HepG2 (cell line): Measurements from ENCODE around the gene GRID1. TPM values are rescaled to one million over a fixed set of nuclear protein-coding genes. Genes with fewer than 3 reads are reported as not detected.

Source experiments
- ATAC-seq: fragments of 200-7000 bp; cut with Tn5 transposase; 3 replicates; pipeline ENCODE4 v1.9.1; 2020; ENCODE audit warnings: mild to moderate bottlenecking, moderate library complexity
- BruUV-seq: library from RNA; stranded (reverse); fragments of 400-500 nt; replicated peaks from 2 replicates; lab custom pipeline; 2021; lab: Mats Ljungman, UMichigan
- CTCF ChIA-PET: fragments of 300-600 bp; formaldehyde crosslinking; extraction: SDS; loops from one replicate; lab custom pipeline; 2021; ENCODE audit warnings: low total read pairs, inconsistent platforms, low intra/inter-chr PET ratio; lab: Yijun Ruan, JAX
- POLR2A ChIA-PET: fragments of 350-600 bp; sonication (Branson Sonifier 250); formaldehyde crosslinking; loops from one replicate; lab custom pipeline; 2020; ENCODE audit warnings: antibody characterized with exemption, inconsistent platforms; lab: Yijun Ruan, JAX
- DNase-seq: peaks from one replicate; pipeline ENCODE4 v3.0.0-alpha.2; 2015; ENCODE audit warnings: low spot score
- FAIRE-seq: peaks from 3 replicates; lab custom pipeline; 2011; peaks lifted over from hg19 to GRCh38; lab: Jason Lieb, UNC
- H2AFZ ChIP-seq: one replicate; pipeline ENCODE4 v1.6.1; 2011; ENCODE audit warnings: low read length, inconsistent platforms
- H3K27ac ChIP-seq: fragments of 300-600 bp; 3 replicates; pipeline ENCODE4 v1.8.0; 2011; ENCODE audit warnings: mixed run types, mild to moderate bottlenecking, mixed read lengths, low read length, inconsistent platforms; ENCODE audit not compliant: insufficient read depth; ENCODE audit errors: extremely low read length
- H3K27me3 ChIP-seq, 2 experiments: fragments of 200-600 bp in 1 of 2; 2 replicates in 1 of 2; 3 replicates in 1 of 2; pipeline versions ENCODE4 v1.6.0 to v1.8.0; 2011; ENCODE audit warnings: low read length in 2 of 2, mild to moderate bottlenecking in 2 of 2, moderate library complexity in 2 of 2, inconsistent platforms in 1 of 2; ENCODE audit not compliant: insufficient read depth in 2 of 2, control insufficient read depth in 1 of 2
- H3K36me3 ChIP-seq, 2 experiments: fragments of 200-600 bp in 1 of 2; replicated peaks in 1 of 2; 2 replicates in 1 of 2; 3 replicates in 1 of 2; pipeline versions ENCODE4 v1.5.1 to v1.8.0; 2011; ENCODE audit warnings: low read length in 2 of 2, inconsistent platforms in 1 of 2; ENCODE audit not compliant: insufficient read depth in 2 of 2, control insufficient read depth in 1 of 2
- H3K4me1 ChIP-seq: 2 replicates; pipeline ENCODE4 v1.5.1; 2012; ENCODE audit warnings: low read length, inconsistent platforms; ENCODE audit not compliant: insufficient read depth
- H3K4me2 ChIP-seq: 2 replicates; pipeline ENCODE4 v1.6.0; 2011; ENCODE audit warnings: low read depth, low read length, inconsistent platforms
- H3K4me3 ChIP-seq, 3 experiments: fragments of 200-600 bp in 1 of 3; sonication (generic), shearing (Covaris generic) in 1 of 3; replicated peaks in 1 of 3; 2 replicates each; pipeline ENCODE4 v1.5.1; 2011 to 2016; ENCODE audit warnings: low read length in 3 of 3, inconsistent platforms in 2 of 3, low read depth in 2 of 3, mild to moderate bottlenecking in 2 of 3, control low read depth in 1 of 3, mixed read lengths in 1 of 3; ENCODE audit not compliant: insufficient read depth in 1 of 3
- H3K79me2 ChIP-seq: one replicate; pipeline ENCODE4 v1.6.1; 2011; ENCODE audit warnings: low read length, inconsistent platforms; ENCODE audit not compliant: insufficient read depth
- H3K9ac ChIP-seq: 2 replicates; pipeline ENCODE4 v1.6.0; 2011; ENCODE audit warnings: mild to moderate bottlenecking, low read depth, low read length, inconsistent platforms; ENCODE audit not compliant: insufficient read depth
- H3K9me3 ChIP-seq: 2 replicates; pipeline ENCODE4 v1.5.1; 2012; ENCODE audit warnings: mild to moderate bottlenecking, low read length
- H4K20me1 ChIP-seq: 2 replicates; pipeline ENCODE4 v1.6.0; 2011; ENCODE audit warnings: inconsistent platforms, mild to moderate bottlenecking, low read length, moderate library complexity; ENCODE audit not compliant: insufficient read depth
- ARNT2 ChIP-seq: sonication (generic); formaldehyde crosslinking; IDR thresholded peaks from 2 replicates; pipeline ENCODE4 v1.8.0; 2022; ENCODE audit warnings: mild to moderate bottlenecking, low read depth, missing genetic modification reagents, moderate library complexity
- ETV6 ChIP-seq: sonication (generic); formaldehyde crosslinking; conservative IDR thresholded peaks from 2 replicates; pipeline ENCODE4 v1.4.0; 2020; ENCODE audit warnings: missing genetic modification reagents
- KLF15 ChIP-seq: sonication (generic); formaldehyde crosslinking; IDR thresholded peaks from 2 replicates; pipeline ENCODE4 v1.8.1; 2023; ENCODE audit warnings: borderline replicate concordance, mild to moderate bottlenecking, inconsistent platforms, missing genetic modification reagents, mixed read lengths
- PPARG ChIP-seq: conservative IDR thresholded peaks from 2 replicates; pipeline ENCODE4 v1.6.1; 2016; ENCODE audit warnings: missing biosample characterization, missing genetic modification reagents
- TEAD2 ChIP-seq: sonication (generic); formaldehyde crosslinking; IDR thresholded peaks from 2 replicates; pipeline ENCODE4 v1.9.0; 2021; ENCODE audit warnings: missing genetic modification reagents
- ZMYM4 ChIP-seq: sonication (generic); formaldehyde crosslinking; IDR thresholded peaks from 2 replicates; pipeline ENCODE4 v1.8.1; 2023; ENCODE audit warnings: mild to moderate bottlenecking, missing genetic modification reagents
- ZNF101 ChIP-seq: sonication (generic); formaldehyde crosslinking; IDR thresholded peaks from 2 replicates; pipeline ENCODE4 v1.4.0; 2020; ENCODE audit warnings: mild to moderate bottlenecking, low read depth, missing genetic modification reagents, borderline replicate concordance
- ZNF230 ChIP-seq: sonication (generic); formaldehyde crosslinking; IDR thresholded peaks from 2 replicates; pipeline ENCODE4 v1.4.0; 2020; ENCODE audit warnings: mild to moderate bottlenecking, missing genetic modification reagents
- WGBS: methylation state at CpG from one replicate; pipeline ENCODE4 v1.1.6; 2017; ENCODE audit warnings: low lambda C conversion rate; 5-methylcytosine and 5-hydroxymethylcytosine counted together
- in situ Hi-C: cut with HindIII; loops from 2 replicates; pipeline ENCODE4 v1.10.0; 2017; ENCODE audit warnings: low pct_unique_long_range_greater_than_20kb; ENCODE audit not compliant: extremely low pct_ligation_motif_present
- intact Hi-C: fragments of 100-400 bp; cut with micrococcal nuclease; formaldehyde crosslinking; loops from one replicate; pipeline ENCODE4 v1.10.0; 2022; ENCODE audit not compliant: unreplicated experiment
- polyA plus RNA-seq, 8 experiments: library from polyadenylated mRNA; depleted of rRNA in 3 of 8; stranded (reverse) in 7 of 8; unstranded in 1 of 8; fragments of >200 nt; fragmentation: Illumina TruSeq in 4 of 8; extraction: Trizol in 4 of 8; gene quantifications; 2 replicates each; pipeline versions ENCODE4 v1.2.1 to v1.2.3, GENCODE V29; 2011 to 2016; ENCODE audit warnings: low read depth in 4 of 8, missing spikeins in 1 of 8, mixed read lengths in 1 of 8; ENCODE audit not compliant: insufficient read depth in 1 of 8
- total RNA-seq, 5 experiments: library from RNA; depleted of rRNA; stranded (reverse); fragments of >200 nt; fragmentation: Illumina TruSeq; extraction: Trizol; gene quantifications; 2 replicates each; pipeline ENCODE4 v1.2.3, GENCODE V29; 2016; ENCODE audit warnings: low read depth in 1 of 5
- TF ChIP-seq, protein P1 (sequence below): sonication (generic); formaldehyde crosslinking; IDR thresholded peaks from 2 replicates; pipeline ENCODE4 v1.5.0; 2020; ENCODE audit warnings: mild to moderate bottlenecking, missing genetic modification reagents, moderate library complexity
- TF ChIP-seq, protein P2 (sequence below): sonication (generic); formaldehyde crosslinking; IDR thresholded peaks from 2 replicates; pipeline ENCODE4 v1.4.0; 2020; ENCODE audit warnings: mild to moderate bottlenecking, missing genetic modification reagents
- TF ChIP-seq, protein P3 (sequence below): sonication (generic); formaldehyde crosslinking; IDR thresholded peaks from 2 replicates; pipeline ENCODE4 v1.8.1; 2022; ENCODE audit warnings: low read depth, mild to moderate bottlenecking, missing genetic modification reagents

The GRID1 gene
- total and polyA plus RNA-seq, 2 of the 13 experiments (the other 11 are each of a cell fraction or from before 2014, with no cell fraction given) = 0.05 TPM; not detected in 1

- no peak overlapping the region for H3K27ac ChIP-seq
- 0 out of 2 replicates have a peak, but pooled peaks cover 2% of the 10 kb centered on the region for H4K20me1 ChIP-seq
- ChIA-PET CTCF (no interaction called here), POLR2A (no interaction called here)
- H2AFZ ChIP-seq = no peak overlapping the region
- H3K36me3 ChIP-seq = no peaks in the 10 kb centered on the region
- H3K9me3 ChIP-seq = no peaks in the 10 kb centered on the region
- ATAC-seq (0 out of 3 replicates have a peak, but pooled peaks have one; percentile 18), FAIRE-seq (no peak), DNase-seq (no peak)
- H3K79me2 ChIP-seq = no peaks in the 10 kb centered on the region
- TF ChIP-seq, protein P1, sequence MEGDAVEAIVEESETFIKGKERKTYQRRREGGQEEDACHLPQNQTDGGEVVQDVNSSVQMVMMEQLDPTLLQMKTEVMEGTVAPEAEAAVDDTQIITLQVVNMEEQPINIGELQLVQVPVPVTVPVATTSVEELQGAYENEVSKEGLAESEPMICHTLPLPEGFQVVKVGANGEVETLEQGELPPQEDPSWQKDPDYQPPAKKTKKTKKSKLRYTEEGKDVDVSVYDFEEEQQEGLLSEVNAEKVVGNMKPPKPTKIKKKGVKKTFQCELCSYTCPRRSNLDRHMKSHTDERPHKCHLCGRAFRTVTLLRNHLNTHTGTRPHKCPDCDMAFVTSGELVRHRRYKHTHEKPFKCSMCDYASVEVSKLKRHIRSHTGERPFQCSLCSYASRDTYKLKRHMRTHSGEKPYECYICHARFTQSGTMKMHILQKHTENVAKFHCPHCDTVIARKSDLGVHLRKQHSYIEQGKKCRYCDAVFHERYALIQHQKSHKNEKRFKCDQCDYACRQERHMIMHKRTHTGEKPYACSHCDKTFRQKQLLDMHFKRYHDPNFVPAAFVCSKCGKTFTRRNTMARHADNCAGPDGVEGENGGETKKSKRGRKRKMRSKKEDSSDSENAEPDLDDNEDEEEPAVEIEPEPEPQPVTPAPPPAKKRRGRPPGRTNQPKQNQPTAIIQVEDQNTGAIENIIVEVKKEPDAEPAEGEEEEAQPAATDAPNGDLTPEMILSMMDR (CRISPR knock-in tag) = 0 out of 2 replicates have a peak, but pooled peaks have one; percentile 26
- TF ChIP-seq ZMYM4 (CRISPR knock-in tag) = no peak
- in situ Hi-C loops (no loop called here), intact Hi-C loops (no loop called here)
- H3K4me1 ChIP-seq = no peaks in the 10 kb centered on the region
- no TSS peak for BruUV-seq
- H3K27me3 ChIP-seq = peaks cover 7 to 39% of the 10 kb centered on the region in 2 experiments; a peak in 4 of 5 replicates
- H3K9ac ChIP-seq = no peak overlapping the region
- H3K4me3 ChIP-seq = no peak overlapping the region
- 0% methylated on average over 4 of the region's 6 CpGs for WGBS
- no peak overlapping the region for H3K4me2 ChIP-seq
These were observed 21.9 kb downstream of the GRID1 start for GRCh38 chr10:86344714-86345161.

GRCh38 chr10:86344281-86344680, 22.3 kb downstream of the GRID1 start:
- FAIRE-seq = no peak
- TF ChIP-seq ETV6 (CRISPR knock-in tag) (no peak), KLF15 (CRISPR knock-in tag) (no peak), ZNF101 (CRISPR knock-in tag) (no peak), PPARG (CRISPR knock-in tag) (no peak), ARNT2 (CRISPR knock-in tag) (no peak), TEAD2 (CRISPR knock-in tag) (no peak), ZNF230 (CRISPR knock-in tag) (no peak)
- TF ChIP-seq, protein P2, sequence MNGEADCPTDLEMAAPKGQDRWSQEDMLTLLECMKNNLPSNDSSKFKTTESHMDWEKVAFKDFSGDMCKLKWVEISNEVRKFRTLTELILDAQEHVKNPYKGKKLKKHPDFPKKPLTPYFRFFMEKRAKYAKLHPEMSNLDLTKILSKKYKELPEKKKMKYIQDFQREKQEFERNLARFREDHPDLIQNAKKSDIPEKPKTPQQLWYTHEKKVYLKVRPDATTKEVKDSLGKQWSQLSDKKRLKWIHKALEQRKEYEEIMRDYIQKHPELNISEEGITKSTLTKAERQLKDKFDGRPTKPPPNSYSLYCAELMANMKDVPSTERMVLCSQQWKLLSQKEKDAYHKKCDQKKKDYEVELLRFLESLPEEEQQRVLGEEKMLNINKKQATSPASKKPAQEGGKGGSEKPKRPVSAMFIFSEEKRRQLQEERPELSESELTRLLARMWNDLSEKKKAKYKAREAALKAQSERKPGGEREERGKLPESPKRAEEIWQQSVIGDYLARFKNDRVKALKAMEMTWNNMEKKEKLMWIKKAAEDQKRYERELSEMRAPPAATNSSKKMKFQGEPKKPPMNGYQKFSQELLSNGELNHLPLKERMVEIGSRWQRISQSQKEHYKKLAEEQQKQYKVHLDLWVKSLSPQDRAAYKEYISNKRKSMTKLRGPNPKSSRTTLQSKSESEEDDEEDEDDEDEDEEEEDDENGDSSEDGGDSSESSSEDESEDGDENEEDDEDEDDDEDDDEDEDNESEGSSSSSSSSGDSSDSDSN (CRISPR knock-in tag) = no peak
- TF ChIP-seq, protein P3, sequence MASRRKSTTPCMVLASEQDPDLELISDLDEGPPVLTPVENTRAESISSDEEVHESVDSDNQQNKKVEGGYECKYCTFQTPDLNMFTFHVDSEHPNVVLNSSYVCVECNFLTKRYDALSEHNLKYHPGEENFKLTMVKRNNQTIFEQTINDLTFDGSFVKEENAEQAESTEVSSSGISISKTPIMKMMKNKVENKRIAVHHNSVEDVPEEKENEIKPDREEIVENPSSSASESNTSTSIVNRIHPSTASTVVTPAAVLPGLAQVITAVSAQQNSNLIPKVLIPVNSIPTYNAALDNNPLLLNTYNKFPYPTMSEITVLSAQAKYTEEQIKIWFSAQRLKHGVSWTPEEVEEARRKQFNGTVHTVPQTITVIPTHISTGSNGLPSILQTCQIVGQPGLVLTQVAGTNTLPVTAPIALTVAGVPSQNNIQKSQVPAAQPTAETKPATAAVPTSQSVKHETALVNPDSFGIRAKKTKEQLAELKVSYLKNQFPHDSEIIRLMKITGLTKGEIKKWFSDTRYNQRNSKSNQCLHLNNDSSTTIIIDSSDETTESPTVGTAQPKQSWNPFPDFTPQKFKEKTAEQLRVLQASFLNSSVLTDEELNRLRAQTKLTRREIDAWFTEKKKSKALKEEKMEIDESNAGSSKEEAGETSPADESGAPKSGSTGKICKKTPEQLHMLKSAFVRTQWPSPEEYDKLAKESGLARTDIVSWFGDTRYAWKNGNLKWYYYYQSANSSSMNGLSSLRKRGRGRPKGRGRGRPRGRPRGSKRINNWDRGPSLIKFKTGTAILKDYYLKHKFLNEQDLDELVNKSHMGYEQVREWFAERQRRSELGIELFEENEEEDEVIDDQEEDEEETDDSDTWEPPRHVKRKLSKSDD (CRISPR knock-in tag) = no peak

More at GRCh38 chr10:86344281-86344680, 22.3 kb downstream of the GRID1 start:
- intact Hi-C loops (no loop called here), in situ Hi-C loops (no loop called here)
- DNase-seq (no peak), ATAC-seq (no peak)
- ChIA-PET CTCF (no interaction called here), POLR2A (no interaction called here)
- Histone ChIP-seq H4K20me1 (0 out of 2 replicates have a peak, but pooled peaks cover 2% of the 10 kb centered on the region), H3K4me1 (no peaks in the 10 kb centered on the region), H3K4me2 (no peak overlapping the region), H3K9ac (no peak overlapping the region), H3K79me2 (no peaks in the 10 kb centered on the region), H3K4me3 (no peak overlapping the region), H3K27me3 (peaks cover 8 to 42% of the 10 kb centered on the region in 2 experiments; a peak in 4 of 5 replicates), H3K36me3 (no peaks in the 10 kb centered on the region), H3K27ac (no peak overlapping the region), H2AFZ (no peak overlapping the region), H3K9me3 (no peaks in the 10 kb centered on the region)
- 16% methylated on average over 3 of the region's 3 CpGs for WGBS
- BruUV-seq = no TSS peak
